ENCODE results near the gene DNAJC5G. TPM values are rescaled to one million over a fixed set of nuclear protein-coding genes. Genes with fewer than 3 reads are reported as not detected.

DNAJC5G gene, protein sequence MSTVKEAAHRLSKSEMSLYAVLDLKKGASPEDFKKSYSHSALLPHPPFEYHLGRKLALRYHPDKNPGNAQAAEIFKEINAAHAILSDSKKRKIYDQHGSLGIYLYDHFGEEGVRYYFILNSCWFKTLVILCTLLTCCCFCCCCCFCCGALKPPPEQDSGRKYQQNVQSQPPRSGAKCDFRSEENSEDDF
- not detected in 2 replicates for total RNA-seq

GRCh38 chr2:27275211-27276150, at the start of gene DNAJC5G:
Gene DNAJC5G (plus strand): TSS chr2:27275433. CDS start chr2:27276729, 1,296 bp downstream.

DNA sequence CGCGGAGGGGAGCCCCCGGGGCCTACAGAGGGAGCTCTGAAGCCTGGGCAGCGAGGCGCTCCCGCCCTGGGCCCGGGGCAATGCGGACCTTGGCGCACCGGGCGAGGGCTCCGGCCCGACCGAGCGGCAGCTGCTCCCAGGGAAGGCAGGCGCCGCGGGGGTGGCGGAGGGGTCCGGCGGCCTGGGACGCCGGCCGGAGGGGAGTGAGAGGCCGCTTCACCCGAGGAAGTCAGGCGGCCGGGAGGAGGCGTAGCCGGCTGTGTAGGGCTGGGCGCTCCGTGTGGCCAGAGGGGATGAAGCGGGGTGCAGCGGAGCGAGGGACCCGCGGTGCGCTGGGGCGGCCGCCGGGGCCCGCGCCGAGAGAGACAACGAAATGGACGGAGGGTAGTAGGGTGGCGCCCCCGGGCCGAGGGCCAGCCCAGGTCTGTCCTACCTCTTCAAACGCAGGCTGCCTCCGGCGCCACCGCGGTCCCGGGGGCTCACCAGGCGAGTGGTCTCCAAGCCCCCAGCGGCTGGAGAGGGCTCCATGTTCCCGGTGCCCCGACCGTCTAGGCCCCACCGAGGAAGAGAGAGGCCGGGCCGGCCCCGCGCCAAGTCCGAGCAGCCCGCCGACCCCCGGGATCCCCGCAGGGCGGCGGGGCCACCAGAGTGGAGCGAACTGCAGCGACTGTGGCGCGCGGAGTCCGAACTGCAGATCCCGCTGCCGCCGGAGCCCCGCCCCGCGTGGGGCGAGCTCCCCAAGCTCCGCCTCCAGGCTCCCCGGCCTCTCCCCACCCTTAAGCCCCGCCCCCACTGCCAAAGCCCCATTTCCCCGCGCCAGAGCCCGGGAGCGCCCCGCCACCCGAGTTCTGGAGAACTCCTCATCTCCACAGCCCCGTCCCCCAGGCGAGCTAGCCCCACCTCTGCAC, 12.6 kb upstream of the DNAJC5G start, which contains the start of gene SLC30A3:
Gene SLC30A3, minus strand, starts transcription at position 669 of the 908 bp plus-strand sequence. Its CDS starts 141 bp downstream, at position 528.

GRCh38 chr2:27281855-27282559, 6.8 kb downstream of the DNAJC5G start, which contains the start of gene TRIM54:
Gene TRIM54 (plus strand): TSS chr2:27282429. CDS start chr2:27282732, 303 bp downstream.

DNA sequence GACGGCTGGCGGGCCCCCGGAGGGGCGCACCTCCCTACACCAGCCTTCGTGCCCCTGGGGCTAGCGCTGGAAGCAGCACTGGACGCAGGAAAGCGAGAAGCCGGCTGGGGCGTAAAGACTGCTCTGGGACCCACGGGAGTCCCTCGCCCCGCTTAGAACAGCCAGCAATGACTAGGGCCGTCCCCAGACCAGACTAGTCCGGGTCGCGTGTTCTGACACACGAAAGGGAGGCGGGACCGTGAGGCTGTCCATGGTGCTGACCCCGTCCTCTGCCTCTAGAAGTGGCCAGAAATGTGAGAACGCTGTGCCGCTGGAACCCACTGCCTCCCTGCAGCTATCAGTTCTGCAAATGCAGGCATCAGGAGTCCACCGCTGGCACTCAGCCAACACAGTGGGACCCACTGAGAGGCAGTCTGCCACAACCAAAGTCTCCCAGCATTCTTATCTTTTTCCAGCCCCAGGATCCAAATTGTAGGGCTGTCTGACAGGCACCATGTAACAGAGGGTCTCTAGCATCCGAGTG, 33.2 kb downstream of the DNAJC5G start, which contains the start of gene UCN:
Gene UCN, minus strand, starts transcription at position 87 of the 523 bp plus-strand sequence. CDS start 550 bp downstream, outside the sequence.

DNA sequence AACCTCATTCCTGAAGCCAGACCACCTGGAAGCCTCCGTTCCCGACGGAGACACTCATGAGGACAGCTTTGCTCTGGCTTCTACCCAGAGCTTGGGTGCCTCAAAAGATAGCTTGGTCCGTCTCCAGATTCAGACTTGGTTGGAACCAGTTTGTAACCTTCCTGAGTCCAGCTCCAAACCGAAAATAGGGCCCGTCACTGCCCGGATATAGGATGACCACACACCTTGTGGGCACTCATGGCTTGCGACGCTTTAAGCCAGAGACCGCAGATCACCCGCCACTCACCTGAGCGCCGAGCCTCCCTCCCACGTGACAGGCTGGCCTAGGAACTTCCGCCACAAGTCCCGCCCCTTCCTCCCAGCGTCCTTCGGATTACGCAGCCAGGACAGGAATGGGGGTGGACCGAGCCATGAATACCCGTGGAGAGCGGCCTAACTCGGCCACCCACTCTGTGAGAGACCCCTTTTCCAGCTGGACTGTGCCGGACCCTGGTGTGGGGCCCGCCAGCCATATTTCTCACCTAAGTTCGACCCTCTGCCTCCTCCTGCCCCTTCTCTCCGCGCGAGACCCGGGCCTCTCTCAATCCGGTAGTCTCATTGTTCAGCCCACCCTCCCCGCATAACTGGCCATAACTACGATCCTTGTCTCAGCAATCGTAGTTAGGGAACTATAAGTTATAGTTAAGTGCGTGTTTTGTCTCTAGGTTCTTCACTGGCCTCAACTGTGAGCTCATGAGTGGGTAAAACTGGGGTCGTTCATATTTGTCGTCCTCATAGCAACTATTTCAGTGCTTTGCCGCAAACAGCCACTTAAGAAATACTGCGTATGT, 47.7 kb downstream of the DNAJC5G start, which contains the start of gene MPV17:
Gene MPV17, minus strand, starts transcription at position 332 of the 830 bp plus-strand sequence. CDS start 580 bp downstream, outside the sequence.

Other genes starting within 250 kb of the DNAJC5G start
- gene TMEM214, start 242.5 kb upstream of the DNAJC5G start, total RNA-seq = 38.7 and 45.9 TPM in 2 replicates
- 21.2 and 23.9 TPM in 2 replicates for gene AGBL5, start 223.8 kb upstream of the DNAJC5G start, total RNA-seq
- 224 and 453 TPM in 2 replicates for gene OST4, start 203.8 kb upstream of the DNAJC5G start, total RNA-seq
- gene EMILIN1, start 196.8 kb upstream of the DNAJC5G start, total RNA-seq = 196 and 328 TPM in 2 replicates
- 1.2 and 3.1 TPM in 2 replicates for gene KHK, start 188.7 kb upstream of the DNAJC5G start, total RNA-seq
- 1.4 and 6.2 TPM in 2 replicates for gene CGREF1, start 156.3 kb upstream of the DNAJC5G start, total RNA-seq
- under 0.01 TPM in 2 replicates for gene ABHD1, start 151.6 kb upstream of the DNAJC5G start, total RNA-seq
- gene PREB, start 140.8 kb upstream of the DNAJC5G start, total RNA-seq = 46.4 and 50.0 TPM in 2 replicates
- gene PRR30, start 136.0 kb upstream of the DNAJC5G start, total RNA-seq = not detected in 2 replicates
- not detected in 2 replicates for gene TCF23, start 126.4 kb upstream of the DNAJC5G start, total RNA-seq
- 140 and 237 TPM in 2 replicates for gene ATRAID, start 63.4 kb upstream of the DNAJC5G start, total RNA-seq
- gene SLC5A6, start 63.2 kb upstream of the DNAJC5G start, total RNA-seq = 19.4 and 30.4 TPM in 2 replicates
- gene CAD, start 58.1 kb upstream of the DNAJC5G start, total RNA-seq = 45.9 and 57.2 TPM in 2 replicates
- 0.66 and 0.87 TPM in 2 replicates for gene SLC30A3, start 12.4 kb upstream of the DNAJC5G start, total RNA-seq
- 0.33 and 0.37 TPM in 2 replicates for gene TRIM54, start 7.0 kb downstream of the DNAJC5G start, total RNA-seq
- 0.22 and 1.00 TPM in 2 replicates for gene UCN, start 33.0 kb downstream of the DNAJC5G start, total RNA-seq
- 48.6 and 95.3 TPM in 2 replicates for gene MPV17, start 47.7 kb downstream of the DNAJC5G start, total RNA-seq
- gene GTF3C2, start 81.3 kb downstream of the DNAJC5G start, total RNA-seq = 19.6 and 24.0 TPM in 2 replicates
- gene EIF2B4, start 94.9 kb downstream of the DNAJC5G start, total RNA-seq = 26.9 and 34.5 TPM in 2 replicates
- 149 and 170 TPM in 2 replicates for gene SNX17, start 95.2 kb downstream of the DNAJC5G start, total RNA-seq
- 9.0 and 11.1 TPM in 2 replicates for gene ZNF513, start 105.3 kb downstream of the DNAJC5G start, total RNA-seq
- gene PPM1G, start 134.2 kb downstream of the DNAJC5G start, total RNA-seq = 77.2 and 144 TPM in 2 replicates
- 106 and 128 TPM in 2 replicates for gene NRBP1, start 153.2 kb downstream of the DNAJC5G start, total RNA-seq
- not detected in 2 replicates for gene KRTCAP3, start 166.9 kb downstream of the DNAJC5G start, total RNA-seq
- 40.7 and 41.4 TPM in 2 replicates for gene IFT172, start 214.3 kb downstream of the DNAJC5G start, total RNA-seq
- 15.6 and 16.6 TPM in 2 replicates for gene FNDC4, start 219.8 kb downstream of the DNAJC5G start, total RNA-seq
- 0.12 and 0.22 TPM in 2 replicates for gene GCKR, start 221.4 kb downstream of the DNAJC5G start, total RNA-seq

Data from uterine smooth muscle cell (primary cell).